Hematopoietic multipotent progenitor cell treated with erythropoietin and hydrocortisone succinate and interleukin-3 and kit ligand, for 4 days (in vitro differentiated cells): ENCODE measurements around the gene GSTM1.
"Not testable (repeated sequence)": the region's sequence is repeated elsewhere in the genome, so short reads cannot be mapped to it uniquely, and the experiment has no call there.

Source experiments
- DNase-seq: peaks from one replicate; pipeline ENCODE4 v3.0.0-alpha.2; 2015

The GSTM1 gene

GRCh38 chr1:109704173-109704572, 16.6 kb downstream of the GSTM1 start:
- DNase-seq = no peak

GRCh38 chr1:109705411-109705810, 17.8 kb downstream of the GSTM1 start:
- no peak for DNase-seq

- not testable (repeated sequence) for DNase-seq
Observed at GRCh38 chr1:109708949-109709348, 21.3 kb downstream of the GSTM1 start.

GRCh38 chr1:109709822-109710221, 22.2 kb downstream of the GSTM1 start:
- DNase-seq = not testable (repeated sequence)

- peak; percentile 10 for DNase-seq
Observed at GRCh38 chr1:109711593-109712320, 24.1 kb downstream of the GSTM1 start, which contains the start of gene GSTM5. Gene GSTM5 (plus strand): TSS chr1:109712251. CDS start chr1:109712313, 62 bp downstream.

GRCh38 chr1:109712321-109712864, 24.8 kb downstream of the GSTM1 start:
- no peak for DNase-seq

GRCh38 chr1:109713636-109714035, 26.0 kb downstream of the GSTM1 start:
- DNase-seq = no peak

GRCh38 chr1:109714661-109715372, 27.2 kb downstream of the GSTM1 start:
- no peak for DNase-seq

GRCh38 chr1:109716121-109716520, 28.5 kb downstream of the GSTM1 start:
- DNase-seq = no peak

- DNase-seq = no peak
Observed at GRCh38 chr1:109716570-109717090, 29.0 kb downstream of the GSTM1 start.

GRCh38 chr1:109717729-109718128, 30.1 kb downstream of the GSTM1 start:
- no peak for DNase-seq

GRCh38 chr1:109718495-109718894, 30.9 kb downstream of the GSTM1 start:
- peak; percentile 37 for DNase-seq

- peak; percentile 69 for DNase-seq
Observed at GRCh38 chr1:109719337-109719837, 31.8 kb downstream of the GSTM1 start.

- no peak for DNase-seq
Observed at GRCh38 chr1:109721042-109721441, 33.4 kb downstream of the GSTM1 start.

- DNase-seq = no peak
Observed at GRCh38 chr1:109721971-109722370, 34.4 kb downstream of the GSTM1 start.

- no peak for DNase-seq
Observed at GRCh38 chr1:109722908-109723691, 35.5 kb downstream of the GSTM1 start.

- DNase-seq = no peak
Observed at GRCh38 chr1:109724933-109725332, 37.3 kb downstream of the GSTM1 start.

- peak; percentile 68 for DNase-seq
Observed at GRCh38 chr1:109725510-109725909, 37.9 kb downstream of the GSTM1 start.

GRCh38 chr1:109726007-109726406, 38.4 kb downstream of the GSTM1 start:
- no peak for DNase-seq

- DNase-seq = no peak
Observed at GRCh38 chr1:109726728-109727373, 39.2 kb downstream of the GSTM1 start.

- no peak for DNase-seq
Observed at GRCh38 chr1:109728870-109729269, 41.3 kb downstream of the GSTM1 start.

GRCh38 chr1:109730666-109731065, 43.0 kb downstream of the GSTM1 start:
- no peak for DNase-seq
